Stimulated activated CD4-positive, alpha-beta T cell treated with anti-CD3 and anti-CD28 coated beads, Interleukin-15, amount 100 ng/mL, for 48 hours (primary cell): ENCODE data around the gene NGEF.
"Not testable (repeated sequence)": the region's sequence is repeated elsewhere in the genome, so short reads cannot be mapped to it uniquely, and the experiment has no call there.

Experiments
- DNase-seq, 2 donors: peaks; one replicate each; pipeline ENCODE4 v3.0.0-alpha.2; 2020; ENCODE audit warnings: low read depth in 2 of 2

Gene NGEF

GRCh38 chr2:232927793-232928550 is 85.1 kb downstream of the NGEF start:
- DNase-seq, result no peak

- DNase-seq, result no peak
Observed at GRCh38 chr2:232927032-232927792, 85.8 kb downstream of the NGEF start.

GRCh38 chr2:232926431-232926939 is 86.6 kb downstream of the NGEF start:
- DNase-seq, result no peak

GRCh38 chr2:232925821-232926156 is 87.3 kb downstream of the NGEF start:
- DNase-seq, result no peak

GRCh38 chr2:232925153-232925820 is 87.8 kb downstream of the NGEF start:
- no peak for DNase-seq

- no peak for DNase-seq
Observed at GRCh38 chr2:232924433-232924832, 88.6 kb downstream of the NGEF start.

GRCh38 chr2:232920760-232921159 is 92.3 kb downstream of the NGEF start:
- no peak for DNase-seq

- DNase-seq, result no peak
Observed at GRCh38 chr2:232920055-232920454, 93.0 kb downstream of the NGEF start.

- DNase-seq, result no peak
Observed at GRCh38 chr2:232919141-232919540, 93.9 kb downstream of the NGEF start.

GRCh38 chr2:232913903-232914302 is 99.2 kb downstream of the NGEF start:
- DNase-seq, result no peak

GRCh38 chr2:232911712-232912277 is 101.3 kb downstream of the NGEF start:
- DNase-seq, result no peak

- DNase-seq, result no peak
Observed at GRCh38 chr2:232910376-232910775, 102.7 kb downstream of the NGEF start.

GRCh38 chr2:232908695-232909094 is 104.4 kb downstream of the NGEF start:
- DNase-seq, result no peak

- DNase-seq, result not testable (repeated sequence)
Observed at GRCh38 chr2:232907718-232908085, 105.4 kb downstream of the NGEF start.

- DNase-seq, result not testable (repeated sequence)
Observed at GRCh38 chr2:232906867-232907717, 106.0 kb downstream of the NGEF start.

- DNase-seq, result no peak
Observed at GRCh38 chr2:232903989-232904388, 109.1 kb downstream of the NGEF start.

- DNase-seq, result peak; percentile 47 to 56
Observed at GRCh38 chr2:232901736-232902578, 111.1 kb downstream of the NGEF start.

GRCh38 chr2:232900811-232901735 is 112.0 kb downstream of the NGEF start:
- no peak for DNase-seq
